IMR-90 (cell line): ENCODE results near the gene CDK10. TPM values are rescaled to one million over a fixed set of nuclear protein-coding genes. Genes with fewer than 3 reads are reported as not detected.

Source experiments
- ATAC-seq: fragments of 200-7000 bp; cut with Tn5 transposase; 2 replicates; pipeline ENCODE4 v1.9.1; 2020; ENCODE audit warnings: low read depth, mild to moderate bottlenecking, moderate library complexity
- BruUV-seq: library from RNA; stranded (reverse); fragments of 400-500 nt; replicated peaks from 2 replicates; lab custom pipeline; 2021; lab: Mats Ljungman, UMichigan
- CTCF ChIA-PET: fragments of 300-600 bp; formaldehyde crosslinking; extraction: SDS; loops from one replicate; lab custom pipeline; 2021; ENCODE audit warnings: antibody characterized with exemption; lab: Yijun Ruan, JAX
- POLR2A ChIA-PET: fragments of 300-600 bp; sonication (Branson Sonifier 250); formaldehyde crosslinking; loops from one replicate; lab custom pipeline; 2022; ENCODE audit warnings: antibody characterized with exemption; ENCODE audit not compliant: unreplicated experiment; lab: Charles Lee
- DNase-seq: peaks from one replicate; pipeline ENCODE4 v3.0.0; 2013
- H2AFZ ChIP-seq: replicated peaks from 2 replicates; pipeline ENCODE3; 2013; ENCODE audit warnings: low read length, mild to moderate bottlenecking; ENCODE audit not compliant: poor library complexity
- H2AK5ac ChIP-seq: 2 replicates; pipeline ENCODE4 v1.6.1; 2013; ENCODE audit warnings: low read depth, low read length, inconsistent platforms
- H2AK9ac ChIP-seq: replicated peaks from 2 replicates; pipeline ENCODE3; 2013; ENCODE audit warnings: mild to moderate bottlenecking, low read depth, low read length, moderate library complexity; ENCODE audit not compliant: poor library complexity
- H2BK120ac ChIP-seq: 2 replicates; pipeline ENCODE4 v1.6.1; 2013; ENCODE audit warnings: low read depth, low read length, inconsistent platforms
- H2BK15ac ChIP-seq: 3 replicates; pipeline ENCODE4 v1.6.1; 2013; ENCODE audit warnings: low read depth, low read length, inconsistent platforms
- H2BK20ac ChIP-seq: 2 replicates; pipeline ENCODE4 v1.6.1; 2013; ENCODE audit warnings: low read depth, mild to moderate bottlenecking, inconsistent platforms, low read length, moderate library complexity
- H2BK5ac ChIP-seq: 2 replicates; pipeline ENCODE4 v1.6.1; 2013; ENCODE audit warnings: mild to moderate bottlenecking, low read depth, low read length, inconsistent platforms; ENCODE audit not compliant: poor library complexity, severe bottlenecking
- H3K14ac ChIP-seq: replicated peaks from 2 replicates; pipeline ENCODE4 v1.6.1; 2013; ENCODE audit warnings: low read depth, low read length, inconsistent platforms
- H3K18ac ChIP-seq: 2 replicates; pipeline ENCODE4 v1.6.1; 2013; ENCODE audit warnings: low read depth, low read length, control low read depth
- H3K23ac ChIP-seq: 2 replicates; pipeline ENCODE4 v1.6.1; 2013; ENCODE audit warnings: low read depth, low read length, inconsistent platforms
- H3K27ac ChIP-seq: 2 replicates; pipeline ENCODE4 v1.5.1; 2013; ENCODE audit warnings: mild to moderate bottlenecking, control low read depth, low read length; ENCODE audit not compliant: insufficient read depth
- H3K27me3 ChIP-seq: 2 replicates; pipeline ENCODE4 v1.6.1; 2013; ENCODE audit warnings: low read length; ENCODE audit not compliant: control insufficient read depth, insufficient read depth
- H3K36me3 ChIP-seq: 2 replicates; pipeline ENCODE4 v1.6.1; 2013; ENCODE audit warnings: low read length, mixed read lengths; ENCODE audit not compliant: control insufficient read depth, insufficient read depth
- H3K4ac ChIP-seq: 2 replicates; pipeline ENCODE4 v1.6.1; 2013; ENCODE audit warnings: low read depth, low read length, inconsistent platforms
- H3K4me1 ChIP-seq: 2 replicates; pipeline ENCODE4 v1.6.1; 2013; ENCODE audit warnings: low read length, mixed read lengths; ENCODE audit not compliant: control insufficient read depth, insufficient read depth
- H3K4me2 ChIP-seq: 2 replicates; pipeline ENCODE4 v1.6.1; 2013; ENCODE audit warnings: low read depth, mild to moderate bottlenecking, control low read depth, low read length, moderate library complexity
- H3K4me3 ChIP-seq: 2 replicates; pipeline ENCODE4 v1.5.1; 2013; ENCODE audit warnings: low read depth, mild to moderate bottlenecking, control low read depth, low read length, moderate library complexity; ENCODE audit not compliant: insufficient read depth
- H3K56ac ChIP-seq: 2 replicates; pipeline ENCODE4 v1.6.1; 2013; ENCODE audit warnings: low read length, inconsistent platforms; ENCODE audit not compliant: insufficient read depth; ENCODE audit errors: extremely low read depth
- H3K79me1 ChIP-seq, 2 experiments: 2 replicates each; pipeline ENCODE4 v1.6.1; 2013; ENCODE audit warnings: low read length in 2 of 2, inconsistent platforms in 1 of 2, low read depth in 1 of 2
- H3K9ac ChIP-seq: 2 replicates; pipeline ENCODE4 v1.6.1; 2013; ENCODE audit warnings: low read depth, low read length, control low read depth
- H3K9me1 ChIP-seq: 2 replicates; pipeline ENCODE4 v1.6.1; 2013; ENCODE audit warnings: low read length, inconsistent platforms; ENCODE audit not compliant: insufficient read depth
- H3K9me3 ChIP-seq: 2 replicates; pipeline ENCODE4 v1.6.1; 2013; ENCODE audit warnings: low read length; ENCODE audit not compliant: control insufficient read depth, insufficient read depth
- H4K20me1 ChIP-seq: 2 replicates; pipeline ENCODE4 v1.6.1; 2013; ENCODE audit warnings: low read length, inconsistent platforms; ENCODE audit not compliant: insufficient read depth
- H4K5ac ChIP-seq: 2 replicates; pipeline ENCODE4 v1.6.1; 2013; ENCODE audit warnings: mild to moderate bottlenecking, low read depth, low read length, control low read depth
- H4K8ac ChIP-seq, 2 experiments: 2 replicates each; pipeline ENCODE4 v1.6.1; 2013; ENCODE audit warnings: low read depth in 2 of 2, low read length in 2 of 2, control low read depth in 1 of 2, inconsistent platforms in 1 of 2
- H4K91ac ChIP-seq: 2 replicates; pipeline ENCODE4 v1.6.1; 2013; ENCODE audit warnings: low read depth, low read length, inconsistent platforms; ENCODE audit not compliant: insufficient read depth
- BHLHE40 ChIP-seq: fragments of 150-350 bp; IDR thresholded peaks from 2 replicates; pipeline ENCODE4 v1.6.1; 2016; ENCODE audit warnings: mild to moderate bottlenecking, low read depth, low read length
- CEBPB ChIP-seq: IDR thresholded peaks from 2 replicates; pipeline ENCODE4 v1.6.1; 2012; ENCODE audit warnings: low read depth, low read length, improper control_type of control experiment
- CHD1 ChIP-seq: IDR thresholded peaks from 2 replicates; pipeline ENCODE4 v1.6.1; 2012; ENCODE audit warnings: low read depth, low read length, improper control_type of control experiment
- CTCF ChIP-seq: conservative IDR thresholded peaks from 2 replicates; pipeline ENCODE4 v1.5.1; 2012; ENCODE audit warnings: mild to moderate bottlenecking, low read depth, low read length, improper control_type of control experiment
- ELK1 ChIP-seq: fragments of 150-350 bp; IDR thresholded peaks from 2 replicates; pipeline ENCODE4 v1.6.1; 2016; ENCODE audit warnings: low read depth, mild to moderate bottlenecking, low read length, moderate library complexity, borderline replicate concordance
- FOS ChIP-seq: fragments of 150-350 bp; IDR thresholded peaks from 2 replicates; pipeline ENCODE4 v1.6.1; 2016; ENCODE audit warnings: low read depth, low read length
- MAFK ChIP-seq: IDR thresholded peaks from 2 replicates; pipeline ENCODE4 v1.6.1; 2012; ENCODE audit warnings: low read depth, low read length, improper control_type of control experiment
- MAZ ChIP-seq: IDR thresholded peaks from 2 replicates; pipeline ENCODE4 v1.6.1; 2012; ENCODE audit warnings: low read depth, mild to moderate bottlenecking, low read length, improper control_type of control experiment, moderate library complexity, borderline replicate concordance
- MXI1 ChIP-seq: IDR thresholded peaks from 2 replicates; pipeline ENCODE4 v1.6.1; 2012; ENCODE audit warnings: low read depth, mild to moderate bottlenecking, low read length, moderate library complexity, borderline replicate concordance
- POLR2A ChIP-seq: IDR thresholded peaks from 2 replicates; pipeline ENCODE4 v1.6.1; 2012; ENCODE audit warnings: mild to moderate bottlenecking, low read depth, low read length
- RAD21 ChIP-seq: IDR thresholded peaks from 2 replicates; pipeline ENCODE4 v1.6.1; 2012; ENCODE audit warnings: low read length, improper control_type of control experiment
- RFX5 ChIP-seq: IDR thresholded peaks from 2 replicates; pipeline ENCODE4 v1.8.0; 2012; ENCODE audit warnings: low read depth, mild to moderate bottlenecking, low read length, moderate library complexity
- SMC3 ChIP-seq: fragments of 150-350 bp; IDR thresholded peaks from 2 replicates; pipeline ENCODE4 v1.6.1; 2016; ENCODE audit warnings: low read depth, mild to moderate bottlenecking, antibody characterized with exemption, low read length, moderate library complexity
- WGBS, 2 experiments: methylation state at CpG; one replicate each; pipeline versions ENCODE4 v1.1.5 to v1.1.7; 2013; ENCODE audit warnings: missing lambda C conversion rate in 2 of 2; ENCODE audit not compliant: insufficient read length in 1 of 2; ENCODE audit errors: extremely low coverage in 2 of 2; 5-methylcytosine and 5-hydroxymethylcytosine counted together
- dilution Hi-C: fragments of 300-500 bp; cut with HindIII; formaldehyde crosslinking; loops from one replicate; pipeline ENCODE4 v1.14.3; 2018; ENCODE audit warnings: low sequenced_read_pairs; ENCODE audit not compliant: unreplicated experiment
- in situ Hi-C: fragments of 300-500 bp; cut with MboI; formaldehyde crosslinking; loops from 3 replicates; pipeline ENCODE4 v1.14.3; 2019; ENCODE audit warnings: low sequenced_read_pairs, inconsistent platforms, mixed read lengths
- intact Hi-C: fragments of 100-400 bp; cut with micrococcal nuclease; formaldehyde crosslinking; loops from 2 replicates; pipeline ENCODE4 v1.10.0; 2022
- polyA plus RNA-seq, 3 experiments: library from polyadenylated mRNA; depleted of rRNA; stranded (reverse); fragments of >200 nt; gene quantifications; 2 replicates each; pipeline ENCODE4 v1.2.3, GENCODE V29; 2012; ENCODE audit warnings: low replicate concordance in 1 of 3
- total RNA-seq: library from RNA; depleted of rRNA; stranded (reverse); fragments of >200 nt; gene quantifications from 2 replicates; pipeline ENCODE4 v1.2.3, GENCODE V29; 2012

Gene CDK10
- total and polyA plus RNA-seq, 2 of the 4 experiments (the other 2 are of a cell fraction), result 19.5 to 61.8 TPM

- peaks cover 5 to 20% of the 10 kb centered on the region in 2 experiments; a peak in 2 of 4 replicates for H3K79me1 ChIP-seq
- no peak overlapping the region for H3K9ac ChIP-seq
- ATAC-seq (no peak), DNase-seq (no peak)
- H3K4ac ChIP-seq, result no peak overlapping the region
- H2AK5ac ChIP-seq, result no peak overlapping the region
- CTCF ChIA-PET, result no interaction called here
- TF ChIP-seq CHD1, result no peak
- TF ChIP-seq MAZ, result no peak
- no peak for TF ChIP-seq MAFK
- TF ChIP-seq BHLHE40, result no peak
- TF ChIP-seq MXI1, result no peak
- TF ChIP-seq POLR2A, result no peak
- no peak for TF ChIP-seq CEBPB
- TF ChIP-seq ELK1, result no peak
- TF ChIP-seq FOS, result no peak
- no peak for TF ChIP-seq CTCF
- no peak for TF ChIP-seq RAD21
- no peak for TF ChIP-seq RFX5
- TF ChIP-seq SMC3, result no peak
- no peak overlapping the region for H3K14ac ChIP-seq
- no peak overlapping the region for H2BK120ac ChIP-seq
- H3K56ac ChIP-seq, result no peak overlapping the region
- no peaks in the 10 kb centered on the region for H3K9me3 ChIP-seq
- no peak overlapping the region for H4K5ac ChIP-seq
- no peak overlapping the region for H3K4me2 ChIP-seq
- BruUV-seq, result no TSS peak
- POLR2A ChIA-PET, result no interaction called here
- no peak overlapping the region for H2AFZ ChIP-seq
- no peak overlapping the region for H3K27ac ChIP-seq
- H3K36me3 ChIP-seq, result peaks cover 40% of the 10 kb centered on the region
- peaks cover 32% of the 10 kb centered on the region for H4K20me1 ChIP-seq
- 74% methylated on average over 4 of the region's 18 CpGs; no CpG with 5 or more reads in 1 of the 2 experiments for WGBS, 2 experiments
- H2BK15ac ChIP-seq, result no peak overlapping the region
- peaks cover 8% of the 10 kb centered on the region for H3K4me1 ChIP-seq
- H3K9me1 ChIP-seq, result no peaks in the 10 kb centered on the region
- no peak overlapping the region for H2BK5ac ChIP-seq
- H3K27me3 ChIP-seq, result no peaks in the 10 kb centered on the region
- H4K8ac ChIP-seq, result no peak overlapping the region
- in situ Hi-C loops, result no loop called here
- intact Hi-C loops, result no loop called here
- H4K91ac ChIP-seq, result no peak overlapping the region
- peak overlapping the region; percentile 85 for H2AK9ac ChIP-seq
- dilution Hi-C loops, result no loop called here
- no peak overlapping the region for H3K18ac ChIP-seq
- H3K23ac ChIP-seq, result no peak overlapping the region
- no peak overlapping the region for H3K4me3 ChIP-seq
- H2BK20ac ChIP-seq, result no peak overlapping the region
Measured at GRCh38 chr16:89696670-89697128, 10.2 kb downstream of the CDK10 start.
